ENCODE data around the gene AURKAIP1.
A peak's percentile ranks its signal among the peaks of the same experiment; 100 is the strongest.
"Not testable (repeated sequence)": the region's sequence is repeated elsewhere in the genome, so short reads cannot be mapped to it uniquely, and the experiment has no call there.

Gene AURKAIP1

DNA sequence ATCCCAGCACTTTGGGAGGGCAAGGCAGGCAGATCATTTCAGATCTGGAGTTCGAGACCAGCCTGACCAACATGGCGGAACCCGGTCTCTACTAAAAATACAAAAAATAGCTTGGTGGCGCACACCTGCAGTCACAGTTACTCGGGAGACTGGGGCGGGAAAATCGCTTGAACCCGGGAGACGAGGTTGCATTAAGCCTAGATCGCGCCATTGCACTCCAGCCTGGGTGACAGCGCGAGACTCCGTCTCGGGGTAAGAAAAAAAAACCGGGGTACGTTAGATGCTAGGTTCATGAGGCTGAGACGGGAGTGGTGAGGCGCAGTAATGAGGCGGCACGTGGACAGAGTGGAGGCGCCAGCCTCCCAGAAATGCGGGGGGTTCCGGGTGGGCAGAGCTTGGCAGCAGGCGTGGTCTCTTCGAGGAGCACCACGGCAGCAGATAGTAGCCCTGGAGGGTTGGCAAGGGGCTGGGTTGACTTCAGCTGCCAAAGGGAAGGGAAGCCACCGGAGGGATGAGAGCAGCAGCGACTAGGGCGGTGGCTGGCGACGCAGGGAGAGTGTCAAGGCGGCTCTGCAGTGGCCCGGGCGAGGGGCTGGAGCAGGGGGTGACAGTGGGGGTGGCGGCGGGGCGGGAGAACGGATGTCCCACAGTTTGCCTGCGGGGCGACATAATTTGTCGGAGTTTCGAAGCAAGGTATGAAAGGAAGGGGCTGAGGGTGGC is 31.3 kb upstream of the AURKAIP1 start:
- DNase-seq, result no peak

GRCh38 chr1:1403653-1404052 is 28.6 kb upstream of the AURKAIP1 start:
- DNase-seq, result no peak

DNA sequence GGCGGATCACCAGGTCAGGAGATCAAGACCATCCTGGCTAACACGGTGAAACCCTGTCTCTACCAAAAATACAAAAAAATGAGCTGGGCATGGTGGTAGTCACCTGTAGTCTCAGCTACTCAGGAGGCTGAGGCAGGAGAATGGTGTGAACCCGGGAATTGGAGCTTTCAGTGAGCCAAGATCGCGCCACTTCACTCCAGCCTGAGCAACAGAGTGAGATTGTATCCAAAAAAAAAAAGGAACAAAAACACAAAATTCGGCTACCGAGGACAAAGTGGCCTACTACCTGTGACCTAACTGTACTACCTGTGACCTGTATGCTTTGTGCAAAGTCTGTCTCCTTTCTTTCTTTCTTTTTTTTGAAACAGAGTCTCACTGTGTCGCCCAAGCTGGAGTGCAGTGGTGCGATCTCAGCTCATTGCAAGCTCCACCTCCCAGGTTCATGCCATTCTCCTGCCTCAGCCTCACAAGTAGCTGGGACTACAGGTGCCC is 27.9 kb upstream of the AURKAIP1 start:
- DNase-seq, result not testable (repeated sequence)

DNA sequence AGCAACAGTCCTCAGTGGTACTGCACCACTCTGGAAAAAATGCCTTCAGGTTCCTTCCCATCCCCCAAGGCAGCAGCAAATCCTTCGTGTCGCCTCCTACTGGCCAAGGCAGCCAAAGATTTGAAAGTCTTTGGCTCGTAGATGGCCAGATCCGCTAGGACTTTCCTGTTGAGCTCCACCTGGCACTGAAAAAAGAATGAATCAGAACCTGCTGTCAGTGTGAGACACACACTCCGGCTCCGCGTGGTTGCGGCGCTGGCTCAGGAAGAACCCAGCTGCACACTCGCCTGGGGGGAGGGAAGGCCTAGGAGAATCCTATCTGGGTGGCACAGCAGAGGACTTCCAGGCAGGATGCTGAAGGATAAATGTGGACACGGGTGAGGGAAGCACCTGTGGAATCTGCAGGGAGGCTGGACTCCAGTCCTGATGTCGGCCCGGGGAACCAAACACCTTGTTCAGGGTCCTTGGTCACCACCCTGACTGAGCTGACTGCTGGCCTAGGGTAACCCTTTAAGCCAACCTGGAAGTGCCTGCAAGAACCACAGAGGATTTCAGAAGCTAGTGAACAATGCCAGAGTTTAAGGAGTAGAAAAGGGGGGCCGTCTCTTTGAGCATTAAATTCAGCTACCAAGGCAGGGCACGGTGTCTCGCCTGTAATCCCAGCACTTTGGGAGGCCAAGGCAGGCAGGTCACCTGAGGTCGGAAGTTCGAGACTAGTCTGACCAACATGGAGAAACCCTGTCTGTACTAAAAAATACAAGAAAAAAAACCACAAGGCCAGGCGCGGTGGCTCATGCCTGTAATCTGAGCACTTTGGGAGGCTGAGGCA is 27.3 kb upstream of the AURKAIP1 start:
- peak; percentile 30 for DNase-seq

- no peak for DNase-seq
These were observed 26.5 kb upstream of the AURKAIP1 start for GRCh38 chr1:1401457-1402010.

GRCh38 chr1:1400576-1401456 is 25.8 kb upstream of the AURKAIP1 start:
- no peak for DNase-seq

DNA sequence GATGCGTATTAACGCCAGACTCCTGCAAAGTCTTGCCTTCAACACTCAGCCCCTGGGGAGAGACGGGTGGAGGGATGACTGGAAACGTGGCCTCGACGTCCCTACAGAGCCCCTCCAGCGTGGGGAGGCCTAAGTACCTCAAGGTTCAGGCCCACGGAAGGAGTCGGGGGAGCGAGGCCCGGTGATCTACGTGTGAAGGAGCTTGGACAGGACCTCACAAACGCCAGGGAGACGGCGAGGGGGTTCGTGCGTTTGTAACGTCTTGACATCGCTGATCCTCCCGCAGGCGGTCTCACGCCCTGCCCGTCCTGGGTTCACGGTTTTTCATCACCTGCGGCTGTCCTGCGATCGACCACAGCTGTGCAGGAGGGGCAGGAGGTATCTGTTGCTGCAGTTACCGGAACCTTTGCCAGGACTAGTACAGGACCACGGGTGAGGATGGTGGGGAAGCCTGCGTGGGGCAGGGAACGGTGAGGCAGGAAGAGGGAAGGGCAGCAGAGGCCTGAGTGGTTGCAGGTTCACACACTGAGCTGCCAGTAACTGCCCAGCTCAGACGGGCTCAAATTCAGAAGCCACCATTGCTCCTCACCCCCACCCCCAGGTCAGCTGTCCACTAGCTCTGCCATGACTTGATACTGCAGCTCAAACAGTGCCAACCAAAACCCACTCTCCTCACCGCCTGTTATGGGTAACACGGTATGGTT is 25.0 kb upstream of the AURKAIP1 start:
- no peak for DNase-seq

GRCh38 chr1:1399187-1399871 is 24.3 kb upstream of the AURKAIP1 start, which contains the start of gene CCNL2:
Gene CCNL2 (minus strand): TSS chr1:1399335. CDS start chr1:1399306, 29 bp downstream.
- DNase-seq, result peak; percentile 96

DNA sequence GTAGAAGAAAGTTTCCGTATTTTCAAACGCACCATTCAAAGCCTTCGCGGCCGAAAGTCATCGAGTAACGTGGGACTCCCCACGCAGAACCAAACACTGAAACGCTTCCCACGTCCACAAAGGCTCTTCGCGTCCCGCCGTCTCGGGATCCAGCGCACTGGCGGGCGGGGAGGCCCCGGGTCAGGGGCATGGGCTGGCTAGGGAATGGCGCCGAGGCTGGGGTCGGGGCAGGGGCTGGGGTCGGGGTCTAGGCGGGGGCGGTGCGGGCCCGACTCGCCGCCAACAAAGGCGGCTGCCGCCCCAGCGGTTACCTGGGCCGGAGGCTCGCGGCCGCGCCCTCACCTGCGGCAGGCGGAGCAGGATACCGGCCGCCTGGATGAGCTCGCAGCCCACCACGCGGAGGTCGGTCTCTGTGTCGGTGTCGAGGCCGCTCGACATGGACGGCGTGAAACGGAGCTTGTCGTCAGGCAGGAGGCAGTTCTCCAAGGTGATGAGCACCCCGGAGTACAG is 23.7 kb upstream of the AURKAIP1 start:
- DNase-seq, result no peak

GRCh38 chr1:1397839-1398523 is 23.0 kb upstream of the AURKAIP1 start:
- no peak for DNase-seq

DNA sequence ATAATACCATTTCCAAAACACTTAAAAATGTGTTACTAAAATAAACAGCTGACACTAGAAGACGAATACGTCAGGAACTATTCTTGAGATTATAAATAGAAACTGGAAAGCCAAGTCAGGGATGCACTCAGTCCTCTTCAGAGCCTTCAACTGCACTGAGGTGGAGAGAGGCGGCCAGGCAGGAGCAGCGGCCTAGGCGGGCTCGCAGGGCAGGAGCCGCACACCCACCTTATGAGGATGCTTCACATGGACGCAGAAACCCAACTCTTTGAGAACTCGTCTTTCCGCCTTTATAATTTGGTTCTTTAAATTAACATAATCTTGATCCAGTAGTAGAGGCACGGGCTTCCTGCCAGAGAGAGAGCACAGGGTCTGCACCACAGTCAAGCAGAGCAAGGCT is 20.2 kb upstream of the AURKAIP1 start:
- no peak for DNase-seq

GRCh38 chr1:1394116-1394515 is 19.1 kb upstream of the AURKAIP1 start:
- DNase-seq, result no peak

DNA sequence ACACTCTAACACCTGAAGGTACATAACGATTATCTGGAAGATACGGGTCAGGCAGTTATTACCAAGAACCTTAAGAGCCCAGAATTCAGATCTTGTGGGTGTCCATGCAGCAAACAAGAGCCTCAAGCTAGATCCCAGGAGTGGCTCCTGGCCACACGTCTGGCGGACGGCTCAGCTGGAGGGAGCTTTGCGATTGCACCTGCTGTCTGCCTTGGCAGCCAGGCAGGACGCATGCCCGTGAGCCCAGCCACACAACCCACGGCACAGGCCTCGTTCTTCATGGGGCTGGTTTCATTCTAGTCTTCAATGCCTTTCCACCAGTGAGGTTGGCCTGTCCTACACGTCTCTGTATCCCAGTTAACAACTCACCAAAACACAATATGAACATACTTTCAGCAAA is 18.4 kb upstream of the AURKAIP1 start:
- no peak for DNase-seq

- no peak for DNase-seq
These were observed 18.0 kb upstream of the AURKAIP1 start for GRCh38 chr1:1393014-1393413.

GRCh38 chr1:1391225-1391624 is 16.2 kb upstream of the AURKAIP1 start:
- DNase-seq, result no peak

- DNase-seq, result no peak
These were observed 15.7 kb upstream of the AURKAIP1 start for GRCh38 chr1:1390675-1391074.

DNA sequence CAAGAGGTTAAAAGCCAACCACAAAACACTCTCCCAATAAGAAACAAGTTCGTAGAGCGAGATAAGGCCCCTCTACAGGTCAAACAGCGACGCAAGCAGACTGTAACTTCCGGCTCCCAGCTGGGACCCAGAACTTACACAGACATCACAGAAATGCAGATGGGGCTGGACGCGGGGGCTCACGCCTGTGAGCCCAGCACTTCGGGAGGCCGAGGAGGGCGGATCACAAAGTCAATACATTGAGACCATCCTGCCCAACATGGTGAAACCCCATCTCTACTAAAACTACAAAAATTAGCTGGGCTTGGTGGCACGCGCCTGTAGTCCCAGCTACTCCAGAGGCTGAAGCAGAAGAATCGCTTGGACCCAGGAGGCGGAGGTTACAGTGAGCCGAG is 13.1 kb upstream of the AURKAIP1 start:
- DNase-seq, result no peak

- DNase-seq, result no peak
These were observed 12.4 kb upstream of the AURKAIP1 start for GRCh38 chr1:1387098-1388077.

- no peak for DNase-seq
These were observed 10.9 kb upstream of the AURKAIP1 start for GRCh38 chr1:1385931-1386330.

Data from NCI-H1436 (cell line).